HG03039 (cell line): Measurements from ENCODE around the gene NXNL2.

Experiments
- ATAC-seq: cut with Tn5 transposase; IDR thresholded peaks from one replicate; pipeline ENCODE4 v1.9.1; 2021; ENCODE audit warnings: mild to moderate bottlenecking, moderate library complexity; ENCODE audit not compliant: unreplicated experiment

The NXNL2 gene

DNA sequence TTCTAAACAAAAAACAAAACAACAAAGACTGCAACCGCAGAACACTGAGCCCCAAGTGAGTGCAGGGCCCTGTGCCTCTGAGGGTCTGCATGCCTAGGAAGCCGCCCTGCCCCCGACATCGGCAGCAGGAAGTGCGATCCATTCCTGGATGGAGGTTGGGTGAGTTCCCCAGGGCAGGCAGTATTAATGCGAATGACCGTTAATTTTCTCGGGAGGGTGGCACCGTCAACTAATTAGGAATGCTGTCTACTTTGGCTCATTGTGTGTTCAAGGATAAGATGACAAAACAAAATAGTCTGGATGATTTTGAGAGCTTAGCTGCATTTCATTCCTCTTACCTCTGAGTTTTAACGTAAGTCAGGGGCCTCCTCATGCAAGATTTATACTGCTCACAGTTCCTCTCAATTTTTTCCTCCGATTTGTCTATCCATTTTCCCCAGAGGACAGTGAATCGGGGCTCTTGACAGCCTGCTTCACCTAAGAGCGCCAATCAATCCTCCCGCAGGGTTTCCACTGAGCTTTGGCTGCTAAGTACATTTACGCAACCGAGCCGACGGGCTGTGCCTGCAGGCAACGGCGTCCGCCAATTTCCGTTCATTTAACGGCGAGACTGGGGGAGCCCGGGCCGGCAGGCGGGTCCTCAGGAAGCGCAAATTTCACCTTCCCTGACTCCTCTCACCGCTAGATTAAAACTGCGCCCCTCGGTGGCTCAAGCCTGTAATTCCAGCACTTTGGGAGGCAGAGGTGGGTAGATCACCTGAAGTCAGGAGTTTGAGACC, 2.9 kb upstream of the NXNL2 start:
- no peak for ATAC-seq

DNA sequence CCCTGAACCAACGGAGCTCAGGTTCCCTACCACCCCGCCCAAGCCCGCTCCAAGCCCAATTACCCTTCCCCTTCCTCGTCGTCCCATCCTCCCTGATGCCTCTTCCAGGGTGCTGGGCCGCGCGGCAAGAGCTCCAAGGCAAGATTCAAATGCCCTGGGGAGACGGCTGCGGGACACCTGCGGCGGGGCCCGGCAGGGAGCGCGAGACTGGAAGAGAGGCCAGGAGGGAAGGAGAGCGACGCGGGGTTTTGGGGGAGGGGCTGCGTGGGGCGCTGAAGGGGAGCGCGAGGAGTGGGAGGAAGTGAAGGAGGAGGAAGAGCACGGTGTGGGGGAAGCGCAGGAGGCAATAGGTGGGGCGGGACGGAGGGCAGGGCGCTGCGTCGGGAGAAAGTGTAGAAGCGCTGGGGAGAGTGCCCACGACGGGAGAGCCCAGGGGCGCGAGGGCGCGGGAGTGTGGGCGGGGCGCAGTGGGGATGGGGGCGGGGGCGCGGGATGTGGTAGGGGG, 975 bp upstream of the NXNL2 start:
- ATAC-seq = no peak

DNA sequence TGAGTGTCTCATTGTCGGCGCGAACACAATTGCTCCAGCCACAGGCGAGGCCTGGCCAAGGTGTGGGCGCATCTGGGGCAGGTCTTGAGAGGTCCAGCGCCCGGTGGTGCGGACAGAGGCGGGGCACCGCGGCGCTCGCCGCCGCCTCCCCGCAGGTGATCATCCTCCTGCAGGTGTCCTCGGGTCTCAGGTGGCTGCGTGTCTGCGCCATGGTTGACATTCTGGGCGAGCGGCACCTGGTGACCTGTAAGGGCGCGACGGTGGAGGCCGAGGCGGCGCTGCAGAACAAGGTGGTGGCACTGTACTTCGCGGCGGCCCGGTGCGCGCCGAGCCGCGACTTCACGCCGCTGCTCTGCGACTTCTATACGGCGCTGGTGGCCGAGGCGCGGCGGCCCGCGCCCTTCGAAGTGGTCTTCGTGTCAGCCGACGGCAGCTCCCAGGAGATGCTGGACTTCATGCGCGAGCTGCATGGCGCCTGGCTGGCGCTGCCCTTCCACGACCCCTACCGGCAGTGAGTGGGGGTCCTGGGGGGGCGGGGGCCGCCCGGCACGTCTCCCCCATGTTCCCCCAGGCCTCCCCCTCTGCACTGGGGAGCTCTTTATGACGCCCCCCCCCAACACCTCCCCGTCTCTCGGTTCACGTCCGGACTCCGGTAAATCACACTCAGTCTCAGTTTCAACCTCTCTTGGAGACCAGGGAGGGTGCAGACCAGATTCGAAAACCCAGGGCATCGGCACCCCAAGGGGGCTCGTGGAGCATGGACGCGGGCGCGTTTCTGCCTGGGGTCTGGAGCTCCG, 446 bp downstream of the NXNL2 start:
- no peak for ATAC-seq

DNA sequence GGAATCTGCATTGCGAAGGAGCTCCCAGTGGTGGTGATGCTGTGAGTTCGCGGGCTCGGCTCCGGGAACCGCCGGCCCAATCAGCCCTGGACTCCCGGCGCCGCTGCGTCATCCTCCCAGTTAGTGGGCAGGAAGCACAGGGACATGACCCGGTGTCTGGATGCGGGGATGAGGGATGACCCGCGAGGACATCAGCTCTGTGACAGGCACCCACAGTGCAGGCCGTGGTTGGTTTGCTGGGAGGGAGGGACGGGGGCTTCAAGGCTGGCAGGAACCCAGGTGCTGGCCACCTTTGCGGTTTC, 996 bp downstream of the NXNL2 start:
- no peak for ATAC-seq

DNA sequence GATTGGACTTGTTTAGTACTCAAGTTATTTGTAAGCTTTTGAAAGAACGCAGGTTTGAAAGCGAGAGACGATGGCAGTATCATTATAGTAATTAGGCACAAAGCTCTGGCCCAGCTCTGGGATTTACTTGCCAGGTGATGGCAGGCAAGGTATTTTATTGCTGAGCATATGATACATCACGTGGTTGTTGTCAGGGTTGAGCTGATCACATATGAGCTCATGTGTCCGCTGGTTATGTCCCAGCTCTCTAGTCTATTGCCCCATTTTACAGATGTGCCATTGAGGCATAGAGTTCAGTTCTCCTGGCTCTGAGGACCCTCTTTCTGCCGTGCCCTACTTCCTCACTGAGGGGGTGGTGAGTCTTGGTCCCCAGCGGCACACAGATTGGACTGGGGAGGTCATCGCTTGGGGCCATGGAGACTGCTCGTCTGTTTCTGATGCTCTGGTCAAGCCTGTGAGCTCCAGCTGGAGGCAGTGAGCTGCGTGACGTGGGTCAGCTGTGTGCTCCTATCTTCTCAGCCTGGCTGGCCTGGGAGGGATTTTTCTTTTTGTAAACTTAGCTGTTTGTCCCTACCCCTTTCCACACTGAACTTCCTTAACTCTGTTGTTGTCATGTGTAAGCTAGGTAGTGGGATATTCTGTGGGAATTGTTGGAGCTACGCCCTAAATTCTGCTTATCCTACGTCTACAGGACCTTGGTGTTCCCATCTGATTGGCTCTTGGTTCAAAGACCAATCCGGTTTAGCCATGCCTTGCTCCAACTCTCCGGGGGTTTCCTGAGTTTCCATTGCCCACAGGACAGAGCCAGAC, 2.2 kb downstream of the NXNL2 start:
- ATAC-seq = no peak

DNA sequence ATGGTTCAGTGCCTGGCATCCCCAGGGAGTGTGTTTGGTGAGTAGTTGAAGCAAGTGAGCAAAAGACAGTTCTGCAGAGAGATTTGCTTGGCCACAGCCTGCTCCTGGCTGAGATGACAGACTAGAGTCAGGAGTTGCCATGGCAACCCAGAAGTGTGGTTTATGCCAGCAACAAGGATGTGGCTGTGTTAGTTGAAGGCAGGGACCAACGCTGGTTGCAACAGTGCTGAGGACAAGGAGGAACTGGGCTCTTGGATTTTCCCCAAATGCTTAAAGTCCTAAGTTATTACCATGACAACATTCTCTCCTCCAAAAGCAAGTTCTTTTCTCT, 2.7 kb downstream of the NXNL2 start:
- no peak for ATAC-seq

DNA sequence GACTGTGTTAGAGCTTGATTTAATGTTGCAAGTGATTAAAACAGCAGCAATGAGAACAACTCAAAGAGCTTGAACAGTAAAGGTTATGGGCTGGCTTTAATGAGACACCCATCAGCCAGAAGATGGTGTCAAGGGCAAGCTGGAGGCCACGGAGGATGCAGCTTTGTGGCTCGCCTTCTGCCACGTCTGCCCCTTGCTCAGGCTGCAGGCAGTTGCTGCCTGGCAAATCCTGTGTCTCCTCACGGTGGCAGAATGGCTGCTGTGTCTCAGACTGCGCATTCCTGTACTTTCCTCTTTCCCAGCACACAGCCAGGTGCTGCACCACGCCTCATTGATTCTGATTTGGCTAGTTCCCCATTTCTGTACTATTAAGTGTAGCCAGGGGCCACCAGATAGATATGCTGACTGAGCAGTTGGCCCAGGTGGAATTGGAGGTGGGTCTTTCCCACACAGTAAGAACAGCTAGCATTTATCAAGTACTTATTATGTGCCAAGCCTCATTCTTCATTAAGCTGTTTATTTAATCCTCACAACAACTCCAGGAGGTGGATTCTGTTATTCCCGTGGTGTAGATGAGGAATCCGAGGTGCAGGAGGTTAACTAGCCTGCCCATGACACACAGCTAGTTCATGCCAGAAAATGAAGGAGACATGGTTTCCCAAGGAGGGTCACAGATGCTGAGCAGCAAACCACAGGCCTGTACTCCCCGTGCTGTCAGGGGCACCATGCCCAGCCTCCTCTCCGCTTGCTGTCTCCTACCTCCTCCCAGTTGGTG, 3.5 kb downstream of the NXNL2 start:
- ATAC-seq = no peak

DNA sequence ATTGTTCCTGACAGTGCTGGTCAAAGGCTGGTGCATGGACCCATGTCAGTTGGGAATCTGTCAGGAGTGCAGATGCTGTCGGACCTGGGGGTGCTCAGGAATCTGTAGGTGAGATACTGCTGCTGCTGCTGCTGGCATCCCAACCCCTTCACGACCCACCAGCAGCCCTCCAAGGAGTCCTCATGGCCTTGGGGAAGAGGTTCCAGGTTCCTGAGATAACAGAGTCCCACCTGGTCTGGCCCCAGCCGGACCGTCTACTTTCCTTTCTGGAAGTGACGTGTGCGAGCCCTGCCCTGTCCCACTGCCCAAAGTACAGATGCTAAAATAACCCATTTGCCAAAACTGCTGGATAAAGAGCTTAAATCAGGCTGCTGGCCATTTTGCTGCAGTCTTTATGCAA, 4.3 kb downstream of the NXNL2 start:
- ATAC-seq = no peak

DNA sequence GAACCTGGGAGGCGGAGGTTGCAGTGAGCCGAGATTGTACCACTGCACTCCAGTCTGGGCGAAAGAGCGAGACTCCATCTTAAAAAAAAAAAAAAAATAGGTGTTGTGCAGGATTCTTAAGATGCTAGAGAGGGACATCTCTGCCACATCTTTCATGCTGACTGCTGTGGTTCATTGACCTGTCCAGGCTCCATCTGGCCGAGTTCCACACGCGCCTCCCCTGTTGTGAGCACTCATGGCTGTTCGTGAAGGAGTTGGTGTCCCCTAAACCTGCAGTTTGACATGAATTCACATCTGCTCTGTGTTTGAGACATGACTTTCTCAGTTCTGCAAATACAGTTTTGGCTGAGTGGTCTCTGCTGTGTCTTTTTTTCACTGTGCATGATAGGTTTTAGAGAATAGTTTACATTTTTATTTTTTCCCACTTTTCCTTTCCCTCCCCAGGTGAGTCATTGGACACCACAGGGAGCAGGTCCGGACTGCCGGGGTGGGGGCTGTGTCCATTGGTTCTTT, 5.3 kb downstream of the NXNL2 start:
- ATAC-seq = no peak

DNA sequence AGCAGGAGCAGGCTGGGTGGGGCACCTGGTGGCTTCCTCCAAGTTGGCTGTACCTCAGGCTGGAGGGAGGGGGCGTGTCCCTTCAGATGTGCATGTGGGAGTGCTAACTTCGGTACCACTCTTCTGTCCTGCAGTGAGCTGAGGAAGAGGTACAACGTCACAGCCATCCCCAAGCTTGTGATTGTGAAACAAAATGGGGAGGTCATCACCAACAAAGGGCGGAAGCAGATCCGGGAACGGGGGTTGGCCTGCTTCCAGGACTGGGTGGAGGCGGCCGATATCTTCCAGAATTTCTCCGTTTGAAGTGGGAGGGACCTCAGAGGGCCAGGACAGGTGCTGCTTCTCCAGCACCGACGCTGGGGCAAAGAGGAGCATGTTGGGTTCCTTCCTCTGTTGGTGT, 9.3 kb downstream of the NXNL2 start:
- no peak for ATAC-seq

DNA sequence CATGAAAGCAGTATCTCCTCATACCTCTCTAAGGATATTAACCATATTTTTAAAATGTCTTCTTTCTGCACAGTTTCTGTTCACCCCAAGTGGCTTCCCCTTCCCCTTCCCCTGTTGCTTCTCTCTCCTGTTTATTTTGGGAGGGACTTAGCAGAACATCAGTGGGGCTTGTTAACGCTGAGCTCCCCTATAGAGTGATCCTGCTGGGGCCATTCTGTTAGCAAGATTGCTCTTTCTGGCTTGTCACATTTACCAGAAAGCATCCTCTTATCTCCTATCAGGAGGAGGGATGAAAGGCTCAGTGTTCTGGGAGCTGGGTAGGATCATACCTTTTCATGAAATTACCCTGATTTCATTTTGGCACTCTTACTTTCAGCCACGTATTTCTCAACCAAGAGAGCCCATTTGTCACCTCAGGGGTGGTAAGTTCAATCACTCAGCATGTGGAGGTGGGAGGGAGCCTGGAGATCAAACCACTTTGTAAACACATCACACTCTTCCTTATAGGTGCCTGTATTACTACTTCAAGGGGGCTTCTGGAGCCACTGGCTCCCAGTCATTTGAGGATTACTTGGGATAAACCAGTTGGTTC, 16.7 kb downstream of the NXNL2 start:
- no peak for ATAC-seq

DNA sequence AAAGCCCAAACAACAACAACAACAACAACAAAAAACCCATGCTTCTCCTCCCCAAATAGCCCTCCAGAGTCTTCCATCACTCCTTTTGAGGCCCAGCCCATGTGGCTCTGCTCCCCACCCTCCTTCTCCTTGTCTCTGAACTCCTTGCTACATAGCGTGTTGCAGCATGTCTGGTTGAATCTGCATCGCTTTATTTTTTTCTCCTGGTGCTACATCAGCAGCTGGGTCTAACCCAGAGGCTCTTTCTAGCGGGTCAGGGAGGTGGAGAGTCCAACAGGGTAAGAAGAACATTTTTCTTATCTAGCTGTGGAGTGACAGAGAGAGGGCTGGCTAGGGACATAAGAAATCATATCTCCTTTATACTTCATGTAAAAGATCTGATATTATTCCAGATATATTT, 18.4 kb downstream of the NXNL2 start:
- no peak for ATAC-seq

DNA sequence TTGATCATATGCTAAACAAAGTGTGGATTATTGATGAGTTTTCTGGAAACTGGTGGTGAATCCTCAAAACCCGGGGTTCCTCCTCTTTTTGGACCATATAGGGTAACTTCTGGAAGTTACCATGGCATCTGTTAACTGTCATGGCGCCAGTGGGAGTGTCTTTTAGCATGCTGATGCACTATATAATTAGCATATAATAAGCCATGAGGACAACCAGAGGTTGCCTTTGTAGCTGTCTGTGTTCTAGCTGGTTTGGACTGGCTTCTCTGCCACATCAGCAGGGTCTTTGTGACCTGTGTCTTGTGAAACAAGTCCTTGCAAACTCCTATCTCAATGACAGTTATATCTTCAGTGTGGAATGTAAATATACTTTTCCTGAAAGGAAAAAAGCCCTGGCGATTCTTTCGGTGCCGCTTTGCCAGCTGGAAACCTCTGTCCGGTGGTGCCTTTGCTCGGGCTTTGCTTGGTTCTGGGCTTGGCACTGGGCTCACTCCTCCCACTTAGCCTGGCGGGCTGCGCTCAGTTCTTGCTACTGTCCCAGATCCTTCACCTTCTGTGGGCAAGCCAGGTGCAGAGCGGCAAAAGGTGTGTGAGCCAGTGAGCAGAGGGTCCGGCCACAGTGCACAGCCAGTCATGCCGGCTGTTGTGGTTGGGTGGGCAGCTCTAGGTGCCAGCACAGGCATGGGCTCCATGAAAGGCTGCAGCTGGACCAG, 20.4 kb downstream of the NXNL2 start:
- no peak for ATAC-seq

DNA sequence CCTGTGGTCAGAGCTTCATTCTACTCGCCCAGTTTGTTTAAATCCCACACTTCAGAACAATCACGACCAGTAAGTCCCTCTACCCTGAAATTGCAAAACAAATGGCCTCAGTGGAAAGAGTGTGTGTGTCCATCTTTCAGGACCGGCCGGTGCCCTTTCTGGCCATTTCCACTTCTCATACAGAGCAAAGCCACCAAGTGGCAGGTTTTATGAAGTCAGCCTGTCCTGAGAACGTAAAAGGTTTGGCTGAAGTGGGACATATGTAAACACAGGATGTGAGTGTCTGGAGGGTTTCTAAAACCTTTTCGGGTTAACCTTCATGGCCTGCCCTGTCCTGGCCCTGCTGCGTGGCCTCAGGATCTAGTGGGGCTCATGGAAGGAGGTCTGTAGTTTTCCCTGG, 24.7 kb downstream of the NXNL2 start:
- no peak for ATAC-seq

DNA sequence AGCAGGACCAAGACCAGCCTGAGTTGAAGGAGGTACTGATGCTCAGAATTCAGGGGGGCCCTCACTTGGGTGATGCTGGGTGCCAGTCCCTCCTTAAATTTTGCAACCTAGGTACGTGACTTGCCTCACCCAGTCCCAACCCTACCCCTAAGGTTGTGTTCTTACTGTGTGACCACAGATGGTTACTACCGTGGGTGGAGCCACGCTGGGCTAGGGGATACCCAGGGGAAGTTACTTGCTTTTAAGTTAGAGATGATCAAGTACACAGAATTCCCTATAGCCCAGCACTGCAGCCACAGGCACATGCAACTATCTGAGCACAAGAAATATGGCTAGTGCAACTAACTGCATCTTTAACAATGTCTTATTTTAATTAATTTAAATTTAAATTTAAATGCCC, 32.9 kb downstream of the NXNL2 start:
- ATAC-seq = peak; percentile 79

DNA sequence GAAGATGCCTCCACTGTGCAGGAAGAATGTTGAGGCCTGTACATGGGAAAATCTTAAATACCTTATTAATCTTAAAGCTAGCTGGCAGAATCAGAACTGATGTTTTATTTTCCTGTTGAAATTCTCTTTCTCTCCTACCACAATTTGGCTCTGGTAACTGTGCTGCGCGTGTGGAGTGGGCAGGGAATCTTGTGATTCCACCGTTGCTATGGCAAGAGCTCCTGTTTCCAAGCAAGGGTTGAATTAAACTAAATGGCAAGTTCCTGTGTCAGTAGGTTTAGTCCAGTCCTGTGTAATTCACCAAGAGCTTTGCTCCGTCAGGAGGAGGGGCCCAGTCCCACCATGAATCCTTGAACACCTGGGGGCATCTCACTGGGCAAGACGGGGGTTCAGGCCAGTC, 36.4 kb downstream of the NXNL2 start:
- ATAC-seq = no peak

DNA sequence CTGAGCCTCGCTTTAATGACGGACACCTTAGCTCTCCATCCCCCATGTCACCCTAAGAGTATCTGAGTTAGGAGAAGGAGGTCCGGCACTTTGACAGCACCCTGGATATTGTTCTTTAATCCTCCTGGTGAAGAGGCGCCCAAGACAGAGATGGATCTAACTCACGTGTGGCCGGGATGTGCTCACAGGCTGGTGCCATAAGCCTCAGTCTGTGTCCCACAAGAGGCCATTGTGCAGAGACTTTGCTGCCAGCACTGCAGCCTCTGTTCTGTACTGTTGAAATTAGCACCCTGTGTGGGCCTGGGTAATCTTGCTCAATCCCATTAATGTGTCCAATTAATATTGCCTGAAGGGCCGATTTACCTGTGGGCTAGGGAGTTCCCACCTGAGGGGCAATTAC, 37.7 kb downstream of the NXNL2 start:
- ATAC-seq = no peak

DNA sequence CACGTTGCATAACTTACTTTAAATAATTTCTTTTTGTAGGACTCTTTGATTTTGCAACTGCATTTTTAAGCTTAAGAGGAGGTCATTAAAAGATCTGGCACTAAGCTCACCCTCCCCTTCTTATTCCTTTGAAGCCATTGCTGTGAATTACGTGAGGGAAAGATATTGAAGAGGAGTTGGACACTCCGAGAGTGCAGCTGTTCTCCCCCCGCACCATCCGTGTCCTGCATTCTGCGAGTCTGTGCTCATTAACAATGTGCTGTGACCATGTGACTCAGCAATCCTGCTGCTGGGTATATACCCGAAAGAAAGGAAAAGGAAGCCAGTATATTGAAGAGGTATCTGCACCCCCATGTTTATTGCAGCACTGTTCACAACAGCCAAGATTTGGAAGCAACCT, 40.0 kb downstream of the NXNL2 start:
- ATAC-seq = no peak

DNA sequence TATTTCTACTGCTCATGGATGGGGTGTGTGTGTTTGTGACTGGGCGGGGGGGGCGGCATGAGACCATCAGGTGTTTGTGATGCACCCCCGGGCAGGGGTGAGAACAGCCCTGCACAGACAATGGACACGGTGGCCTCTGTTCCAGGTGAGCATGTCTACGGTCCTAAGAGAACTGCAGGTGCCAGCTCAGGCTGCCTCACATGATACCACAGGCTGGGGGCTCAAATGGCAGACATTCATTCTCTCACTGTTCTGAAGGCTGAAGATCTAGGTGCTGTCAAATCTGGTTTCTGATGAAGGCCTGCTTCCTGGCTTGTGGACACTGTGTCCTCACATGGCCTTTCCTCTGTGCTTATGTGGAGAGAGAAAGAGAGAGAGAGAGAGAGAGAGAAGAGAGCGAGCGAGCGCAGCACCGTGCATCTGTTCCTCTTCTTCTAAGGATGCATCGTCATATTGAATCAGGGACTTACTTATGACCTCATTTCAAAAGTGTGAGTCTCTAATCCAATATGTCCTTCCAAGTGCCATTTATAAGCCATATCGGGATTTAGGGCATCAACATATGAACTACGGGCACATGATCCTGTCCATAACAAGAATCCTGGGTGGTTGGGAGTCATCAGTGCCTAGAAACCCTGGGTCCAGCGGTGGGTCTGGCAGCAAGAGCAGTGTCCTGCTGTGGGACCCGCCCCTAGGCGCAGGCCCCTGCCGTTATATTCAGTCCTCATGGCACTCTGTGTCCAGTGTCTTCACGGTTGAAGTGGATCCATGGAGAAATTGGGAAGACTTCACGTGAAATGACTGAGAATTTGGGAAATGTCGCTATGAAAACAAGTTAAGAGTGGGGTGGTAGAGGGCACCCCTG, 42.5 kb downstream of the NXNL2 start:
- ATAC-seq = no peak
